ENCODE measurements around the gene PTCH1. TPM values are rescaled to one million over a fixed set of nuclear protein-coding genes. Genes with fewer than 3 reads are reported as not detected.

PTCH1 gene
- total RNA-seq, 1 experiment from 2014 or later, result 7.6 TPM

- H3K4me1 Mint-ChIP-seq (ENCODE audit: low read depth, unreplicated experiment), result no peaks in the 10 kb centered on the region
- TF ChIP-seq CTCF (IDR thresholded peaks at IDR 0.05; ENCODE audit: unreplicated experiment), result no peak
- no peak for DNase-seq
- no peaks in the 10 kb centered on the region for H3K9me3 Mint-ChIP-seq (ENCODE audit: low read depth, unreplicated experiment)
- intact Hi-C loops (cut with micrococcal nuclease; ENCODE audit: unreplicated experiment), result no loop called here
- no peak overlapping the region for H3K4me3 Mint-ChIP-seq (ENCODE audit: low read depth, unreplicated experiment)
- CTCF ChIA-PET, result no interaction called here
- H3K36me3 Mint-ChIP-seq (ENCODE audit: insufficient read depth, unreplicated experiment), result no peaks in the 10 kb centered on the region
- H3K27me3 Mint-ChIP-seq (ENCODE audit: unreplicated experiment), result no peaks in the 10 kb centered on the region
- BruUV-seq (replicated peaks), result no TSS peak
- no peak overlapping the region for H3K27ac Mint-ChIP-seq (ENCODE audit: unreplicated experiment)
These were observed 32.5 kb downstream of the PTCH1 start for GRCh38 chr9:95484225-95484624.

- TF ChIP-seq CTCF (IDR thresholded peaks at IDR 0.05; ENCODE audit: unreplicated experiment), result no peak
- Mint-ChIP-seq H3K9me3 (ENCODE audit: low read depth, unreplicated experiment) (no peaks in the 10 kb centered on the region), H3K4me1 (ENCODE audit: low read depth, unreplicated experiment) (no peaks in the 10 kb centered on the region), H3K27ac (ENCODE audit: unreplicated experiment) (no peak overlapping the region), H3K4me3 (ENCODE audit: low read depth, unreplicated experiment) (no peak overlapping the region), H3K27me3 (ENCODE audit: unreplicated experiment) (no peaks in the 10 kb centered on the region), H3K36me3 (ENCODE audit: insufficient read depth, unreplicated experiment) (no peaks in the 10 kb centered on the region)
- no peak for DNase-seq
- CTCF ChIA-PET, result no interaction called here
- intact Hi-C loops (cut with micrococcal nuclease; ENCODE audit: unreplicated experiment), result no loop called here
- no TSS peak for BruUV-seq (replicated peaks)
These were observed 33.3 kb downstream of the PTCH1 start for GRCh38 chr9:95483431-95483830.

GRCh38 chr9:95482621-95483020, 34.1 kb downstream of the PTCH1 start:
- H3K4me3 Mint-ChIP-seq (ENCODE audit: low read depth, unreplicated experiment), result no peak overlapping the region
- CTCF ChIA-PET, result no interaction called here
- no peaks in the 10 kb centered on the region for H3K36me3 Mint-ChIP-seq (ENCODE audit: insufficient read depth, unreplicated experiment)
- intact Hi-C loops (cut with micrococcal nuclease; ENCODE audit: unreplicated experiment), result no loop called here
- BruUV-seq (replicated peaks), result no TSS peak
- TF ChIP-seq CTCF (IDR thresholded peaks at IDR 0.05; ENCODE audit: unreplicated experiment), result no peak
- no peak overlapping the region for H3K27ac Mint-ChIP-seq (ENCODE audit: unreplicated experiment)
- no peaks in the 10 kb centered on the region for H3K27me3 Mint-ChIP-seq (ENCODE audit: unreplicated experiment)
- no peak for DNase-seq
- H3K9me3 Mint-ChIP-seq (ENCODE audit: low read depth, unreplicated experiment), result no peaks in the 10 kb centered on the region
- H3K4me1 Mint-ChIP-seq (ENCODE audit: low read depth, unreplicated experiment), result no peaks in the 10 kb centered on the region

GRCh38 chr9:95481000-95481399, 35.8 kb downstream of the PTCH1 start:
- CTCF ChIA-PET, result no interaction called here
- DNase-seq, result no peak
- TF ChIP-seq CTCF (IDR thresholded peaks at IDR 0.05; ENCODE audit: unreplicated experiment), result no peak
- Mint-ChIP-seq H3K36me3 (ENCODE audit: insufficient read depth, unreplicated experiment) (no peaks in the 10 kb centered on the region), H3K4me3 (ENCODE audit: low read depth, unreplicated experiment) (no peak overlapping the region), H3K9me3 (ENCODE audit: low read depth, unreplicated experiment) (no peaks in the 10 kb centered on the region), H3K27ac (ENCODE audit: unreplicated experiment) (no peak overlapping the region), H3K27me3 (ENCODE audit: unreplicated experiment) (no peaks in the 10 kb centered on the region), H3K4me1 (ENCODE audit: low read depth, unreplicated experiment) (no peaks in the 10 kb centered on the region)
- no TSS peak for BruUV-seq (replicated peaks)
- intact Hi-C loops (cut with micrococcal nuclease; ENCODE audit: unreplicated experiment), result no loop called here

GRCh38 chr9:95480346-95480745, 36.4 kb downstream of the PTCH1 start:
- no peaks in the 10 kb centered on the region for H3K27me3 Mint-ChIP-seq (ENCODE audit: unreplicated experiment)
- CTCF ChIA-PET, result no interaction called here
- BruUV-seq (replicated peaks), result no TSS peak
- no peaks in the 10 kb centered on the region for H3K9me3 Mint-ChIP-seq (ENCODE audit: low read depth, unreplicated experiment)
- no peaks in the 10 kb centered on the region for H3K36me3 Mint-ChIP-seq (ENCODE audit: insufficient read depth, unreplicated experiment)
- DNase-seq, result no peak
- no peaks in the 10 kb centered on the region for H3K4me1 Mint-ChIP-seq (ENCODE audit: low read depth, unreplicated experiment)
- intact Hi-C loops (cut with micrococcal nuclease; ENCODE audit: unreplicated experiment), result no loop called here
- no peak overlapping the region for H3K27ac Mint-ChIP-seq (ENCODE audit: unreplicated experiment)
- no peak overlapping the region for H3K4me3 Mint-ChIP-seq (ENCODE audit: low read depth, unreplicated experiment)
- no peak for TF ChIP-seq CTCF (IDR thresholded peaks at IDR 0.05; ENCODE audit: unreplicated experiment)
